ENCODE results near the gene ZNF750. TPM values are rescaled to one million over a fixed set of nuclear protein-coding genes. Genes with fewer than 3 reads are reported as not detected.

The ZNF750 gene
- polyA plus RNA-seq, 3 donors = not detected

DNA sequence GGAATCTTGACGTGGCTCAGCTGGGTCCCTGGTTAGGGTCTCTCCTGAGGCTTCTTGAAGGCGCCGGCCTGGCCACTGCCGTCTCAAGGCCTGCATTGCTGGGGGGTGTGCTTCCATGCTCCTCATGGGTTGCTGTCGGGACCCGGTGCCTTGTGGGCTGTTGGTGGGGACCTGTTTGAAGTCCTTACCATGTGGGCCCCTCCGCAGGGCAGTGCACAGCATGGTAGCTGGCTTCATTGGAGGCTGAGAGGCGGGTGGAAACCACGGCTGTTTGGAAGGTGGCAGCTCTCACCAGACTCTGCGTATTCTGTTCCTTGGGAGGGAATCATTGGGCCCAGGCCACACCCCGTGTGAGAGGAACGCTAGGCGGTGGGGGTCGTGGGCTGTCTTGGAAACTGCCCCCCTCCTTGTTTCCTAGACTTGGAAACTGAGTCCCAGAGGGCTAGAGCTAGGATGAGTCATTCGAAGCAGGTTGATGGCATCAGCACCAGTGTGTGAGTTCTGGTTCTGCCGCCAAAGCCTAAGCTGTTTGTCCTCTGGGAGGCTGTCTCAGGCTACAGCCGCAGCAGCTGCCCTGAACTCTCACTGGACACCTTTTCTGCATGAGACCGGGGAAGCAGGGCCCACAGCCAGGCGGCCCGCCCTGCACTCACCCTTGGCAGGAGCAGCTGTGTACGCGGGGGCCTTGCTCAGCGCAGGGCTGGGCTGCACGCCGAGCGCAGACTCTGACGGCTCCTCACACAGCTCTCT lies 35.2 kb downstream of the ZNF750 start:
- Histone ChIP-seq H3K9ac (ENCODE audit: insufficient read depth, low read length, poor library complexity, severe bottlenecking) (no peak overlapping the region), H2AFZ (ENCODE audit: insufficient read depth, low read depth, low read length, poor library complexity, severe bottlenecking) (no peak overlapping the region), H3K4me3 (replicated peaks in 1 of 3; ENCODE audit: low read depth in 2 of 3, low read length in 3 of 3) (no peak overlapping the region), H4K20me1 (ENCODE audit: insufficient read depth, low read length) (no peaks in the 10 kb centered on the region), H3K27me3 (ENCODE audit: control insufficient read depth in 2 of 2, insufficient read depth in 2 of 2, low read length in 2 of 2) (no peaks in the 10 kb centered on the region), H3K4me1 (ENCODE audit: control insufficient read depth in 1 of 2, insufficient read depth in 2 of 2, low read length in 2 of 2) (no peaks in the 10 kb centered on the region), H3K4me2 (replicated peaks; ENCODE audit: extremely low read depth, low read length, poor library complexity, severe bottlenecking) (no peak overlapping the region), H3K79me2 (ENCODE audit: insufficient read depth, low read length) (no peaks in the 10 kb centered on the region), H3K36me3 (replicated peaks in 1 of 2; ENCODE audit: control insufficient read depth in 1 of 2, insufficient read depth in 2 of 2, low read length in 2 of 2) (peaks cover 10 to 26% of the 10 kb centered on the region in 2 donors), H3K27ac (ENCODE audit: low read depth in 1 of 2, low read length in 2 of 2) (no peak overlapping the region), H3K9me3 (replicated peaks in 1 of 2; ENCODE audit: control insufficient read depth in 1 of 2, insufficient read depth in 1 of 2, low read length in 2 of 2) (peaks cover 0 to 4% of the 10 kb centered on the region in 2 donors)
- intact Hi-C loops (cut with micrococcal nuclease) = no loop called here
- TF ChIP-seq CTCF (IDR thresholded peaks at IDR 0.05) = no peak
- H3K4me3 Mint-ChIP-seq = no peak overlapping the region
- H3K27ac Mint-ChIP-seq = peak overlapping the region in 1 of 7 donors; percentile 33
- no peak for DNase-seq
- 95% methylated on average over 27 of the region's 27 CpGs for whole genome bisulfite sequencing (ENCODE audit: insufficient coverage)
- peaks cover 3 to 8% (median 5%) of the 10 kb centered on the region in 7 donors for H3K9me3 Mint-ChIP-seq
- peaks cover 39 to 45% of the 10 kb centered on the region in 2 donors for H3K36me3 Mint-ChIP-seq
- peaks cover 0 to 2% (median 0%) of the 10 kb centered on the region in 3 donors for H3K27me3 Mint-ChIP-seq (ENCODE audit: low read depth in 3 of 3)
- no peaks in the 10 kb centered on the region for H3K4me1 Mint-ChIP-seq

DNA sequence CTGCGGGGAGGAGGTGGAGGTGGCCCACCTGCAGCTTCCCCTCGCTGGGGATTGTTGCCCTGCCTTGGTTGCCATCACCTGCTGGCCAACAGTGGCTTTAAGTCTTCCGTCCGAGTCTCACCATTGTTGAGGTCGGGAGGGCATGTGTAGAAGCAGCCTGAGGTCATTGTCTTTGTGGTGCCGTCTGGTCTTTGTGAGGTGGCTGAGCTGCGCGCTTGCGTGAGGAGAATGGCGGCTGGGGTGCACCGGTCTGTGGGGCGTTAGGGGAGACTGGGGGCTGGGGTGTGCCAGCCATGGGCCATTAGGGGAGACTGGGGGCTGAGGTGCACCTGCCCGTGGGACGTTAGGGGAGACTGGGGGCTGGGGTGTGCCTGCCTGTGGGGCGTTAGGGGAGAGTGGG lies 36.2 kb downstream of the ZNF750 start:
- no peaks in the 10 kb centered on the region for H3K4me1 Mint-ChIP-seq
- H3K9me3 Mint-ChIP-seq = peaks cover 3 to 8% (median 5%) of the 10 kb centered on the region in 7 donors
- Histone ChIP-seq H2AFZ (ENCODE audit: insufficient read depth, low read depth, low read length, poor library complexity, severe bottlenecking) (no peak overlapping the region), H3K9ac (ENCODE audit: insufficient read depth, low read length, poor library complexity, severe bottlenecking) (no peak overlapping the region), H3K27ac (ENCODE audit: low read depth in 1 of 2, low read length in 2 of 2) (no peak overlapping the region), H3K79me2 (ENCODE audit: insufficient read depth, low read length) (no peaks in the 10 kb centered on the region), H3K4me2 (replicated peaks; ENCODE audit: extremely low read depth, low read length, poor library complexity, severe bottlenecking) (no peak overlapping the region), H3K9me3 (replicated peaks in 1 of 2; ENCODE audit: control insufficient read depth in 1 of 2, insufficient read depth in 1 of 2, low read length in 2 of 2) (peaks cover 0 to 4% of the 10 kb centered on the region in 2 donors), H3K36me3 (replicated peaks in 1 of 2; ENCODE audit: control insufficient read depth in 1 of 2, insufficient read depth in 2 of 2, low read length in 2 of 2) (peaks cover 10 to 27% of the 10 kb centered on the region in 2 donors), H3K4me1 (ENCODE audit: control insufficient read depth in 1 of 2, insufficient read depth in 2 of 2, low read length in 2 of 2) (no peaks in the 10 kb centered on the region), H3K27me3 (ENCODE audit: control insufficient read depth in 2 of 2, insufficient read depth in 2 of 2, low read length in 2 of 2) (no peaks in the 10 kb centered on the region), H4K20me1 (ENCODE audit: insufficient read depth, low read length) (no peaks in the 10 kb centered on the region), H3K4me3 (replicated peaks in 1 of 3; ENCODE audit: low read depth in 2 of 3, low read length in 3 of 3) (no peak overlapping the region)
- 96% methylated on average over 14 of the region's 15 CpGs for WGBS (ENCODE audit: insufficient coverage)
- intact Hi-C loops (cut with micrococcal nuclease) = no loop called here
- H3K4me3 Mint-ChIP-seq = no peak overlapping the region
- peaks cover 0 to 2% (median 0%) of the 10 kb centered on the region in 3 donors for H3K27me3 Mint-ChIP-seq (ENCODE audit: low read depth in 3 of 3)
- no peak for DNase-seq
- no peak for TF ChIP-seq CTCF (IDR thresholded peaks at IDR 0.05)
- H3K27ac Mint-ChIP-seq = no peak overlapping the region
- peaks cover 42 to 47% of the 10 kb centered on the region in 2 donors for H3K36me3 Mint-ChIP-seq
